Erythroblast (primary cell): ENCODE measurements around the gene ZNF254.
A peak's percentile ranks its signal among the peaks of the same experiment; 100 is the strongest.
"Not testable (repeated sequence)": the region's sequence is repeated elsewhere in the genome, so short reads cannot be mapped to it uniquely, and the experiment has no call there.

Experiments used
- DNase-seq, 2 experiments: peaks; one replicate each; lab custom pipeline; 2025; lab: John Stamatoyannopoulos, UW
- GATA1 ChIP-seq: IDR thresholded peaks from 2 replicates; pipeline ENCODE4 v1.6.1; 2011; ENCODE audit warnings: low read depth, mild to moderate bottlenecking, control low read depth, low read length, moderate library complexity
- POLR2A ChIP-seq: IDR thresholded peaks from 2 replicates; pipeline ENCODE4 v1.6.1; 2011; ENCODE audit warnings: mild to moderate bottlenecking, low read length

ZNF254 gene

GRCh38 chr19:24098359-24098758, 11.4 kb downstream of the ZNF254 start:
- DNase-seq: no peak

DNA sequence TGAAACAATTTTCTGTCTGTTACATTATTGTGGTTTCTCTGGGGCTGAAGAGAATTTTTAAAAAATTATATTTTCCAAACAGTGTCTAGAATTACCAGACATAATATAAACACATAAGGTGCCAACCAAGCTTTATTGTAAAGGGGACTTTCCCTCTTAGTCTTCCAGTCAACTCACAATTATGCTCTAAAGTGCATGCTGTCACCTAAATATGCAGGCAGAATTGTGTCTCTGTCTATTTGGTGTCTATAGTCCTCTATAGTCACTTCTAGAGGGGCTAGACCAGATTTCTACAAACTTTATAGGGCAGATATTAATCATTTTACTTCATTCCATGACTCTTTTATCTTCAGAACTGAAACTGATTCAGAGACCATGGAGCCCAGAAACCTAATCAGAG, 12.8 kb downstream of the ZNF254 start:
- no peak for DNase-seq
- TF ChIP-seq GATA1 (no peak), POLR2A (no peak)

More at GRCh38 chr19:24098359-24098758, 11.4 kb downstream of the ZNF254 start:
- TF ChIP-seq GATA1: no peak

DNA sequence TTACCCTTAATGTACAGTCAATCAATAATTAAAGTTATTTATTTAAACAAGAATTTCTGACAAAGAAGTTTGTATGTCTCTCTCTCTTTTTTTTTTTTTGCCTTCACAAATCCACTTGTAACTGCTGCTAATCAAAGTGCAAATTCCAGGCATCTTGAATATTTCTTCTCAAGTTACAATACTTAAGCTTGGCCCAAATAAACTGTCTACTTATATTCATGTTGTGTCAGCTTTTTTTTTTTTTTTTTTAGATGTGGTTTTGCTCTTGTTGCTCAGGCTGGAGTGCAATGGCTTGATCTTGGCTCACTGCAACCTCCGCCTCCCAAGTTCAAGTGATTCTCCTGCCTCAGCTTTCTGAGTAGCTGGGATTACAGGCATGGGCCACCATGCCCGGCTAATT, 13.6 kb downstream of the ZNF254 start:
- not testable (repeated sequence) for DNase-seq

- TF ChIP-seq GATA1 (no peak), POLR2A (no peak)
- no peak for DNase-seq
Observed at GRCh38 chr19:24101459-24102115, 14.6 kb downstream of the ZNF254 start.

GRCh38 chr19:24127601-24128000, 40.6 kb downstream of the ZNF254 start:
- TF ChIP-seq POLR2A (no peak), GATA1 (no peak)

GRCh38 chr19:24140099-24140498, 53.1 kb downstream of the ZNF254 start:
- no peak for TF ChIP-seq POLR2A
- TF ChIP-seq GATA1: no peak
- no peak for DNase-seq

More at GRCh38 chr19:24127601-24128000, 40.6 kb downstream of the ZNF254 start:
- peak; percentile 1 to 9 for DNase-seq

DNA sequence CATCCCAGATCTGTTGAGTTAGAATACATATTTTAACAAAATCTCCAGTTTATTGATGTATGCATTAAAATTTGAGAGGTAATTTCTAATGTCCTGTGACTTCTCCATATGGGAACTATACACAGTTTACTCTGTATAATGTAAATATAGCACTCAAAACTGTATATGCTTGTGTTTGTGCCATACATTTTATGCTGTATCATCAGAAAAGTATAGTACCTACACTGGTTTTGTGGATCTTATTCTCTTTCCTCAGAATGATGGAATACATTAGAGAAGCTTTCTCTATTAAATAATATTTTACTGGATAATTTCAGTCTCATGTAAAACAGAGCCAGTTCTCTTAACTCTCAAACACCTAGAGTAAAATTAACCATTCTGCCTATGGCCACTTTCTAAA, 53.6 kb downstream of the ZNF254 start:
- TF ChIP-seq GATA1 (no peak), POLR2A (no peak)

GRCh38 chr19:24141612-24142011, 54.6 kb downstream of the ZNF254 start:
- no peak for DNase-seq
- TF ChIP-seq GATA1: no peak
- no peak for TF ChIP-seq POLR2A

More for the DNA sequence above, 53.6 kb downstream of the ZNF254 start:
- DNase-seq: no peak

DNA sequence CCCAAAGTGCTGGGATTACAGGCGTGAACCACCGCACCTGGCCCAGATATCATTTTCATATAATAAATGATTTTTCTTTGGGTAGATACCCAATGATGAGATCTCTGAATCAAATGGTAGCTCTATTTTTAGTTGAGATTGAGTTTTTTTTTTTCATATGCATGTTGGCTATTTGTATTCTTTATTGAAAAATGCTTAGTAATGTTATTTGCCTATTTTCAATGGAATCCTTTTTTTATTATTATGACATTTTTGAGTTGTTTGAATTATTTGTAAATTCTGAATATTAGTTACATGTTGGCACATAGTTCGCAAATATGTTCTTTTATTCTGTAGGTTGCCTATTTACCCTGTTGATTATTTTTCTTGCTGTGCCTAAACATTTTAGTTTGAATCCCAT, 55.8 kb downstream of the ZNF254 start:
- TF ChIP-seq GATA1 (no peak), POLR2A (no peak)
- no peak for DNase-seq

- TF ChIP-seq POLR2A: no peak
- DNase-seq: no peak
Observed at GRCh38 chr19:24159707-24160106, 72.7 kb downstream of the ZNF254 start.

GRCh38 chr19:24166055-24166454, 79.1 kb downstream of the ZNF254 start:
- no peak for DNase-seq
- TF ChIP-seq GATA1 (no peak), POLR2A (no peak)

- no peak for DNase-seq
- TF ChIP-seq POLR2A (no peak), GATA1 (no peak)
Observed at GRCh38 chr19:24173882-24174281, 86.9 kb downstream of the ZNF254 start.

GRCh38 chr19:24177686-24178085, 90.7 kb downstream of the ZNF254 start:
- TF ChIP-seq GATA1 (no peak), POLR2A (no peak)
- no peak for DNase-seq

DNA sequence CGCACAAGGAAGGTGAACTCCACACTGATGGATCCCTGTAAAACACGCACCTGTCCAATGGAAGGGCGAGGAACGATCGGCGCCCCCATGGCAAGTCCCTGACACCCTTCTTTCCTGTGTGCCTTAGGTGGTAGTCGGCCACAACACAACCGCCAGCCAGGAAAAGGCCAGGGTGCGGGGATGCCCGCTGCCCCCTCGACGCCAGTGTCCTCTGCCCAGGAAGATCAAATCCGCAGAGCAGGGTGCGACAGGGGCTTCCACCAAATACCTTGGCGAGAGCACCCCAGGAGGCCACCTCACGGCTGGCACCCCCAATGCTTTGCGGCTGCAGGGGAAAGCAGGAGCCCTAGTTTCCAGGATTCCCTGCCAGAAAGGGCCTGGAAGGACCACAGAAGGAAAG, 91.2 kb downstream of the ZNF254 start:
- TF ChIP-seq GATA1 (no peak), POLR2A (no peak)
- no peak for DNase-seq
